NCI-H2081 treated with DMSO at 0.1 percent for 48 hours (cell line): ENCODE measurements around the gene KLRF1.

Experiments
- DNase-seq: peaks from one replicate; lab custom pipeline; 2025; lab: John Stamatoyannopoulos, UW

KLRF1 gene

DNA sequence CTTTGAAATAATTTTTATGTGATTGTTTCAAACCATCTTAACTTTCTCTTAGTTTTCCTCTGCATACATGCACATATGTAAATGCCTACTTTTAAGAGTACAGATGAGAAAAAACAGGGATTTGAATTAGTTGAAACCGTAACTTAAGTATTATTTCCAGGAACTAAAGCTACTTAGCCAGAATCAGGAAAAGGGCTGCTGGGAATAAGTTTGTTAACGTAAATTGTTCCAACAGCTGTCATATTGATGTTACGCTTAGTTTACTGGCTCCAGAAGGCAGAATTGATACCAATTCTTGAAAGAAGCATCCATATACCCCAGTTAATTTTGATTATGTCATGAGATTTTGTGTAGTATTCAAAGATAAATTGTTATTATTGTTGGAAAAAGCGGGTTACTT lies 17.9 kb upstream of the KLRF1 start:
- DNase-seq: no peak

DNA sequence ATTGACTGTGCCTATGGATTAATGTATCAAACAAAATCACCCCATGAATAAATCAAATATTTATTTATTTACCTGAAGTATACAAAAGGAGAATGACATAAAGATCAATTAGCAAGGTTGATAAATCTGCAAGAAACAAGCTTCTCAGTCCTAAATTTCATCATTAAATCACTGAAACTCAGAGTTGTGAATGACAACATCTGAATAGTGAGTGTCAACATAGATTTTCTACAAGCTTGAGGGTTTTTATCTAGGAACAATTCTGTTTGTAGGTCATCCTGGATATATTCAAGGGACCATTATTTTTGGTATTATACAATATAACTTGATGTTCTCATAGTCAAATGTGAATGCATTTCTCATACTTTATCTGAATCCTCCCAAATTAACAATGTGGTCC lies 17.4 kb upstream of the KLRF1 start:
- DNase-seq: no peak

DNA sequence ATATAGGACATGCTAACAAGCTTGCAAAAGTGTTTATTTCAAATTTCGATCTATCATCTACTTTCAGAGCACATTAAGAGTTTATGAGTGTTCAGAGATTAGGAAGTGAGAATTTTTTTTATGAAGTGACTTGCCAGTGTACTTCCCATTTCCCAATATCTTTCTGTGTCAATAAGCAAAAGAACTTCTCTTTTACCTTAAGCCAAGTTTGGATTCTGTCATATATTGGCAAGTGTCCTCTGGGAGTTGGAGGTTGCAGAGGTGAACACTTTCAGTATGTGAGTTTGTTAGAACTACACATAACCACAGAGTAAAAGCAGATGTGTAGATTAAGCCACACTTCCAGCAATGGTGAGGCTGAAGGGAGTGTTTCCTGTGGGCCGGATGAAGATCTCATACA lies 16.6 kb upstream of the KLRF1 start:
- DNase-seq: no peak

DNA sequence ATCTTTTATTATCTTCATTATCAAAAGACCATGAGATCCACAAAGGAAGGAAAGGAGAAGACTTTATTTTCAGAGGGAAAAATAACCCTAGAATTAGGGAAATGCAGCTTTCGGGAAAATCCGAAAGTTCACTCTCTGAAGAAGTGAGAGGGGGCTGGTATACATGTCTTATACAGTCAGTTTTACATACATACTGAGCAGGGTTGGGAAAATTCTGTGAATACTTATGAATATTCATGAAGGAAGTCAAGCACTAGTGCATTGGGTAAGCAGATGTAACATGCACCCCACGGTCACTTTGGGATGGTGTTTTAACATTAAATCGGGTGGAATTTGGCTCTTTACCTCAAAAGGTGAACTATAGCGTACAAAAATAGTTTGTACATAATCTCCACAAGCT lies 15.7 kb upstream of the KLRF1 start:
- DNase-seq: no peak

DNA sequence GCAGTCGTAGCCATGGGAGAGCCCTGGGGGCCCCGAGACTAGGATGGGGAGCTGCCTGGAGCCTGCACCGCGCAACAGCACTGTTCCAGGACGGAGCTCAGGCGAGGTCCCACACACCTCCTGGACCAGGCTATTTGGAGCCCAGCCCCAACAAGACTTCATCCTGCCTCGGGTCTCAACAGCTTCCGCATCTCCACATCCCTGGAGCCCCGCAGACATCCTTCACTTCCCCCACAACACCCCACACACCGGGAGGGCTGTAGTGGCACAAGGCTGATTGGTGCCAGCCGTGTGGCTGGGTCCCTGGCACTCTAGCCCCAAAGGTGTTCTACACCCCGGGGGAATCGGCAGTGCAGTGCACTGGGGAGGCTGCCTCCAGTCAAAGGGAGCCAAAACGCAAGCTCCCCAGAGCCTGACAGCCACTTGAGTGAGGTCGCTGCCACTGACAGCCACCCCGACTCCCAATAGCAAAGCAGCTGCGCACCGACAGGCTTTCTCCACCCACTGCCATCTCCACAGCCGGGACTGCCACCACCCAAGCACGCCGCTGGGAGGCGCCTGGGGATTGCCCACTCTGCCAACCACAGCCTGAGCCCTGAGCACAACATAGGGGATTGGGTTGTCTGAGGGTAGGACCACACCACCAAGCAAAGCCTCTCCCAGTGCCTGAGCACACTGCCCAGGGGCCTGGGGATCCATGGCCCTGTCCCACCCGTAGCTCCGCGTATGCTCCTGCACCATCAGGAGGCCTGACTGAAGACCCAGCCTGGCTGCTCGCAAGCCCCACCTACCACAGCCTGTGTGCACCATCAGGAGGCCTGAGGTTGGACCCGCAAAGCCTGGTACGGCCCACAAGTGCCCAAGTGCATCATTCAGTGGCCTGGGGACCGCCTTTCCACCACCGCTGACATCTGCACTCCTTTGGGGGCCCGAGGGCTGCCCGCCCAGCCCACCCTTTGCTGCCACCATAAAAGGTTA lies 13.2 kb upstream of the KLRF1 start:
- DNase-seq: no peak

DNA sequence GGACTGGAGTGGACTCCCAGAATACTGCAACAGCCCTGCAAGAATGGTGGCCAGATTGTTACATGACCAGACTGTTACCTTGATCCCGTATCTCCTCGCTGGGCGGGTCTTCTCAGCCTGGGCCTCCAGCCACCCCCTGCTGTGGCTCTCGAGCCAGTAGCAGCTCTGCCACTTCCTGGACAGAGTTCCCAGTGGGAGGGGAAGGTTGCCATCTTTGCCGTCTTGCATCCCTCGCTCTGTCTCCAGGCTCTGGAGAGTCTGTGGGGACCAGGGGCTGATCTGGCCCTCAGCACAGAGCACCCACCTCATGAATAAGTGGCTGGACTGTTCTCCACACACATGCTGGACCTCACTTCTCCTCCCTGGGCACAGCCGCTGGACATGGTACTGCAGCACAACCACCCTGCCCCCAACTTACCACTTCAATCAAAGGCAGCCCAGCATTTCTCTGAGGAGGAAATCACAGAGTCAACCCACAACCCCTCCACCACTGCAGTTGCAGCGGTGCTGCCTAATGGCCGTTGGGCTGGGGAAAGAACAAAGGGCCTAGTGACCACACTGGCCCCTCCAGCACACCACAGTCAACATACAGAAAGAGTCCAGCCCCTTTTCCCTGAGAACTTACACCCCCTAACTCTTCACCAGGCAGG lies 6.9 kb upstream of the KLRF1 start:
- DNase-seq: no peak

DNA sequence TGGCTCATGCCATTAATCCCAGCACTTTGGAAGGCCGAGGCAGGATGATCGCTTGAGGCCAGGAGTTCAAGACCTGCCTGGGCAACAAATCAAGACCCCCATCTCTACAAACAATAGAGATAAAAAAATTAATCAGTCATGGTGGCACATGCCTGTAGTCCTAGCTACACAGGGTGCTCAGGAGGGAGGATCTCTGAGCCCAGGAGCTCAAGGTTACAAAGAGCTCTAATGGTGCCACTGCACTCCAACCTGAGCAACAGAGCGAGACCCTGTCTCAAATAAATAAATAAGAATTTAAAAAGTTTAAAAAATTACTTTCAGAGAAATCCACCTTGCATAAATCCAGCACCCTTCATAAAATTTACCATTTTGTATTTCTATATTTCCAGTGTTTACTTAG lies 2.2 kb downstream of the KLRF1 start:
- DNase-seq: no peak

DNA sequence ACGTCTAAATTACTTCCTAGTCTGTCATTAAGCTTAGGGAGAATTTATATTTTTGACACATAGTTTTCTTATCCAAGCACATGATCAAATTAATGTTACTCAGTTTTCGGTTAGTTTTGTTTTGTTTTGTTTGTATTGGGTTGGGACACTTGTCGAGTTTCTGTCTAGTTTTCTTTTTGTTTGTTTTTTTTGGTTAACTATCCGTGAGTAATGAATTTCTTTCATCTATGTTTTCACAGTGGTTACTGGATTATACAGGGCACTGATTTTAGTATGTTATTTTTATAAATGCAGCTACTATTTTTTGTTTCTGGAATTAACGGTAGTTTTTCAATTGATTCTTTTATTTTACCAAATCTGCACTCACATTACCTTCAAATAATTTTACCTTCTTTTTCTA lies 2.7 kb downstream of the KLRF1 start:
- DNase-seq: no peak

DNA sequence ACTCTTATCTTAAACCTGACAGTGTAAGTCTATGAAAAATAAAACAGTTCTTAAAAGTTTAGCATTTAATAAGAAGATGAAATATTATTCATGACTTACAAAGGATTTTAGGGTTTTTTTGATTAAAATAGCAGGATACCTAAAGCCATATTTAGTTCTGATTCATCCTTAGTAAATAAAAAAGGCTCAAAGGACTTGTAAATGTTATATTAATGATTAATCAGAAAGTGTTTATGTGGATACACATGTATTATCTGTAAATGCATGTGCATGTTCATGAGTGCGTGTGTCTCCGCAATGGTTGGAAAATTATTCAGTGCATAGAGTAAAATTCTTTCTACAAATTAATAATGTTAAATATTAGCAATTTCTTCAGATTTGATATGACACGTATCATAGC lies 4.4 kb downstream of the KLRF1 start:
- no peak for DNase-seq

DNA sequence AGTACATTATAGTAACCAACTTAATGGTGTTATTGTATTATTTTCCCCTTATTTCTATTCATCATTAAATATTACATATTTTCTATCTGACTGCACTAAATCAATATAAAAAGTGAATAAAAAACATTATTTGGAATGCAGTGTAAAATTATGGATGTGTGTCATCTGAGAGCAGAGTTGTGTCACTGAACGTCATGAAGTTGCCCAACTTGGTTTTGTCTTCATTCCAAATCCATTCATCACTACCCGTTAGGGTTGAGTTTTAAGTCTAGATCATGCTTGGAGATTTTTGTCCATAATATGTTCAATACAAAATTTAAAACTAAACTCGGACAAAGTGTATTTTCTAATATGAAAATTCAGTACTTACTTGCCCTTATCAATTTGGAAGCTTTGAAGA lies 16.1 kb downstream of the KLRF1 start:
- DNase-seq: no peak

DNA sequence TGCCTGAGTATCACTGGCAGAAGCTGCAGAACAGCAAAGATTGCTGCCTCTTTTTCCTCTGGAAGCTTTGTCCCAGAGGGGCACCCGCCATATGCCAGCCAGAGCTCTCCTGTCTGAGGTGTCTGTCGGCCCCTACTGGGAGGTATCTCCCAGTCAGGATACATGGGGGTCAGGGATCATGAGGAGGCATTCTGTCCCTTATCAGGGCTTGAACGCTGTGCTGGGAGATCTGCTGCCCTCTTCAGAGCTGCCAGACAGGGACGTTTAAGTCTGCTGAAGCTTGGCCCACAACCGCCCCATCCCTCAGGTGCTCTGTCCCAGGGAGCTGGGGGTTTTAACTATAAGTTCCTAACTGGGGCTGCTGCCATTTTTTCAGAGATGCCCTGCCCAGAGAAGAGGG lies 21.6 kb downstream of the KLRF1 start:
- no peak for DNase-seq

DNA sequence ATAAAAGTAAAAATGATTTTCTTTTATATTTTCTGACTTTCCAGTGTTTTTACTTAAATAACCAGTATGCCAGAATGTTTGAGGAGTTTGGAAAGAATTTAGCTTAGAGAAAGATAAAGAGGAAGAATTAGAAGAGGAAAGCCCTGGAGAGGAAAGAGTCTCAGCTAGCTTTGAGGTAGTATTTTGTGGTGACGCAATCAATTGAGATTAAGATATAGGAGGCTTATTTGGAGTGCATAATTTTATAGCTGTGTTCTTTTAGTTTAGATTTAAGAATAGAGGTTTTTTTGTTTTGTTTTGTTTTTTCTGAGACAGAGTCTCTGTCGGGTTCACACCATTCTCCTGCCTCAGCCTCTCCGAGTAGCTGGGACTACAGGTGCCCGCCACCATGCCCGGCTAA lies 23.8 kb downstream of the KLRF1 start:
- no peak for DNase-seq

DNA sequence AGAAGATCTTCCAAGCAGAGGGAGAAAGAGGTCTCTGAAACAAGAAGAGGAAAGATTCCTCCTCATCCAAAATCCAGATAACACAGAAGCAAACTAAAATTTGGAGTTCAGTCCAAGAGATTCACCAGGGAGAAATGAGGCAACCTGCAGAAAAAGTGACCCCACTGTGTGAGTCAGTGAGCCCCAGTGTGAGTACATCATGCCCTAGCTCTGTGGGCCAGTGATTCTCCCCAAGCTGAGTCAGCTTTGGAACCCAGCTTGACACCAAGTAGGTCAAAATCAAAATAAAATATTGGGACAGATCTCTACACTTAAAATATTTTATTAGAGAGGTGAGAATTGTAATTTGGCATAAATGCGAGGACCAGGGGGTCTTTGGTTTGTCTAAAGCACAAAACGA lies 24.6 kb downstream of the KLRF1 start:
- no peak for DNase-seq

DNA sequence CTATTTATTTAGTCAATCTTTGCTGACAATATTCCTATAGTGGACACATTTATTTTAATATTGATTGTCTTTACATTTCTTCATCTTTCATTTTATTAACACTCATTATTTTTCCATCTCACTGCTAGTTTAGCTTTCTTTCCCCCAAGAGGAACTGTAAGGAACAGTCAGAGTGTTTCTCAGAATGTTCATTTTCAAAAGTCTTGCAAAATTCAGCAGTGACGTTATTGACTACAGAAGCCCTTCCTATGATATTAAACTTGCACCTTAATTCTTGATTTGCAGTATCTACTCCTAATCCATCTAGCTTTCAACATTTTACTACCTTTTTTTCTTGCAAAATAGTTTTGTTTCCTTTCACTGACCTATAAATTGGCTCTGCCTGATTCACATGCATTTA lies 28.9 kb downstream of the KLRF1 start:
- DNase-seq: no peak

DNA sequence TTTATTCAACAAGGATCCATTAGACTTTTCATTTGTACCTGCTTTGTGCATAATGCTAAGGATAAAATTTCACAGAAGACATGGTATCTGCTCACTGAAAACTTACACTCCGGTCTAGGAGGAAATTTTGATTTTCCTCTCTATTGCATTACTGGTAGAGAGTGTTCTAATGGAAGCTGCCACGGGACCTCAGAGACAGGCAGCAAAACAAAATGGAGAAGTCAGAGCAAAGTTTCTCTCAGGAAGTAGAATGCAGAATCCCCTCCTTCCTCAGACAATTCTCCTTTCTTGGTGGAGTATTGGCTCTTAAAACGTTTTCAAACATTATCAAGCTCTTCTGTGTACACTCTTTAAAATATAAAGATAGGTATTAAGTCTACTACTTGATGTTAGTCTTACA lies 29.6 kb downstream of the KLRF1 start:
- no peak for DNase-seq

DNA sequence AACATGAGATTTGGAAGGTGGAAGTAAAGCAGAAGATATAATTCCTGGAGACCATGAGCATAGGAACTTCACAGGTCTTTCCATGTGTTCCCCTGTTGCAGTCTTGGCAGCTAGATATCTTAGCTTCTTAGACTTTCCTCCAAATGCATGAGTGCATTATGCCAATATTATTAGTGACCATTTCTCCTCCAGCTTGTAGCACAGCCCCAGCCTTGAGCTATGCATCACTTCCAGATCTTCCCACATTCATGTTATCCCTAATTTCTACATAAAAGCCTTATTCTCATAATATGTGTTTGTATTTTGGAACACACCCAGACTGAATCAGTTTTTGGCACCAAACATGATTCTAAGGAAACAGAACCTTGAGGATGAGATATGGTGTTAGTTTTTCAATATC lies 30.9 kb downstream of the KLRF1 start:
- no peak for DNase-seq

DNA sequence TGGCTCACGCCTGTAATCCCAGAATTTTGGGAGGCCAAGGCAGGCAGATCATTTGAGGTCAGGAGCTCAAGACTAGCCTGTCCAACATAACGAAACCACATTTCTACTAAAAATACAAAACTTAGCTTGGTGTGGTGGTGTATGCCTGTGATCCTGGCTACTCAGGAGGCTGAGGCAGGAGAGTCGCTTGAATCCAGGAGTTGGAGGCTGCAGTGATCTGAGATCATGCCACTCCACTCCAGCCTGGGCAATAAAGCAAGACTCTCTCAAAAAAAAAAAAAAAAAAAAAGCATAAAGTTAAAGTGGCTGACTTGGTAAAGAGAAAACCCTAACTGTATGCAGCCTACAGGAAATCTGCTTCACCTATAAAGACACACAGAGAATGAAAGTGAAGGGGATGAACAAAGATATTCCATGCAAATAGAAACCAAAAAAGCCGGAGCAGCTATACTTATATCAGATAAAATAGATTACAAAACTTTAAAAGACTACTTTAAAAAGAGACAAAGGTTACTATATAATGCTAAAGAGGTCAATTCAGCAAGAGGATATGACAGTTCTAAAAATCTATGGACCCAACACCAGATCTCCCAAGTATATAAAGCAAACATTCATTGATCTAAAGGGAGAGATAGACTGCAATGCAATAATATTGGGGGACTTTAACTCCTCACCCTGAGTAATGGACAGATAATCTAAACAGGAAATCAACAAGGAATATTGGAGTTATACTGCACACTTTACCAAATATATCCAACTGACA lies 37.8 kb downstream of the KLRF1 start:
- no peak for DNase-seq

DNA sequence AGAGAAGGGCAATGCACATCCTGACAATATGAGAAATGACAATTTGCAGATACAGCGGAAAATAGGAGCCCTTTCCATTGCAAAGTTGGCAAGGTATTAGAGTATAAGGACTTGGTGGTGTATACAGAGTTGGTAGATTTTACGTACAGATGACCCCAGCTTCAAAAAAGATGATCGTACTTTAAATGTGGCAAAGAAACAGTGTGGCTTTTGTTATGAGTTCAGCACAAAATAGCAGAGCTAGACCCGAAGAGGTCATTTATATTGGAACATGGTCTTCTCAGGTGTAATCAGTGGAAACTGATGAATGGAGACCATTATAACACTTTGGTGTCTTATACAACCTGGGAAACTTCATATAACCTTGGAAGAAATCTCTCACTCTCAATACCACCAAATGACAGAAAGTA lies 39.6 kb downstream of the KLRF1 start:
- DNase-seq: no peak

DNA sequence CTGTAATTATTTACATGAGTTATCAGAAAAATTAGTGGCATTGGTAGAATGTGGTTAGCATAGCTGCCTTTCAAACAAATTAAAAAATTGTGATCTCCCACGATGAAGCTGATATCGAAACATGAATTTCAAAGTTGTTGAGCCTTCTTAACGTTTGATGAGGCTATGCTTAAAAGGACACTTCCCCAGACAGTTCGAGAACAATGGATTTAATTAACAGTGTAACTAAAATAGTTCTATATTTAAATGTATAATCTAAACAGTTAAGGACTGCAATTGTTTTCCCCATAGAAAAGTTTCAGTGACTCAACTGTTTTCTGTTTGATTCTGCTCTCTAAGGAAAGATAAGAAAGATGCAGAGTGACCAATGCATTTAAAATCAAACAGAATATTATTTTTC lies 40.2 kb downstream of the KLRF1 start:
- no peak for DNase-seq

DNA sequence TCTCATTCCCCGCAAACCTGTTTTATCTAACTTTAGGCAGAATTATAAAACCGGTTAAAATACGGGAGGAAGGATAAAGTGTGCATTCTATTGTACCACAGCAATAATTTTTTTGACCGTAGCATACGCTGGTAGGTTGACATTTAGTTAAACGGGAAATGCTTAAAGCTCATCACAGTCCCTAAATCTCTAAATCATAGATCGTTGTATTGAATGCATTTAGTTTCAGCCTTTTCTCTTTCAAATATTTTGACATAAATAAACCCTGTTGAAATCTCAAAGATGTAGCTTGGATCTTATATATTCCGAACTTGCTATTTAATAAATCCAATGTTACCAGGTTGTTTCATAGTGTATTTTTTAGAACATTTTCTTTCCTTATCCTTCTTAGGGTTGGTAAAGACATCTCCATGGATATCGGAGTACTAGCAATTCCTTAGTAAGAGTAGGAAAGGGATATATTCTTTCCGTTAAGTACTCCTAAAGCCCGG lies 41.1 kb downstream of the KLRF1 start:
- DNase-seq: no peak

DNA sequence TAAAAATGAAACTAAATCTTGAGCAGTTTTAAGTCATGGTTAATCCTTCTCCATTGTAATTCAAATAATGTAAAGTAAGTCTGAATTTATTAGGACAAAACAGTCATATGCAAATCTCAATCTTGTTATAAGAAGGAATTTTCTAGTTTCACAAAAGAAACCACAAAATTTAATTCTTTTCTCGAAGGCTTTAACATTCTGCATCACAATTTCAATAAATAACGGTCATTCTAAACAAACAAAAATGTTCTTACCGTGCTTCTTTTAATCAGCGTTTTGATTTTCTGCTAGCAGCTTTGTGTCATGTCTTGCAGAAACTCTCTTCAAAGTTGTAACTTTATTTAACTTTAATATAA lies 41.6 kb downstream of the KLRF1 start:
- DNase-seq: no peak

DNA sequence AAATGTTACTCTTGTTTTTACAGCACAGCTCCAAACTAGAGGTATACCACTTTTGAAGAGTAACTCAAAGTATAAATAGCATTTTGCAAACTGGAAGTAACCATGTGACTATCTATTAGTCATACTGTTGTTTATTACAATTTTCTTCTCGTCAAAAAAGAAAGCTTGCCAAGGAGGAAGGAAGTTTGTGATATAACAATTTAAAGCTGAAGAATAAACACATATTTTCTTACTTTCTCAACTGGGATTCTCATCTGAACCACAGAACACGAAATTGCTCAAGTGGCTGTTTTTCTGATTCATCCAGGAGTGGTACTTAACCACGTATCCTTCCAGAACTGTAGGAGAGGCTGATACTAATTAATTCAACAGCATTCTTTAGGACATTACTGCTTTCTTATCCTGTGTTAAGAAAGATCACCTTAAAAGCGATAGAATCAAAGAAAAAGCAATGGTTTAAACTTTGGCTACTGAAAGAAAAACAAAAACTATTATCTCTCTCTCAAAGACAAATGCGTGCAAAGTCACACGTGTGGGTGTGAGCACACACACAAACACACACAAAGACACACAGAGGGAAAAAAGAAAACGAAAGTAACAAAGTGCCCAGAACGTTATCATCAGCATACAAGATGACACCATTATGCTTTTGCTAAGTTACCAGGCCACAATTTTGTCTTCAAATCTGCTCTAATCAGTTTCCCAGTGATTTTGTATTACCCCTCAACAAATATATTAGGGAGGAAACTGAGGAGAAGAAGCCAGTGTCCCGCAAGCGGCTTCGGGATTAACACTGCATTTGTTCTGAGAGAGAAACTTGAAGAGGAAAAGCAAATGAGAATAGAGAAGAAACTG lies 42.3 kb downstream of the KLRF1 start, which contains the start of gene CLEC2B:
Gene CLEC2B (minus strand): TSS at position 48 of the 855 bp plus-strand sequence.
- no peak for DNase-seq
